ENCODE data around the gene ATP2C2. TPM values are rescaled to one million over a fixed set of nuclear protein-coding genes. Genes with fewer than 3 reads are reported as not detected.

Gene ATP2C2
- total RNA-seq, 1 experiment from 2014 or later = 20.3 TPM

DNA sequence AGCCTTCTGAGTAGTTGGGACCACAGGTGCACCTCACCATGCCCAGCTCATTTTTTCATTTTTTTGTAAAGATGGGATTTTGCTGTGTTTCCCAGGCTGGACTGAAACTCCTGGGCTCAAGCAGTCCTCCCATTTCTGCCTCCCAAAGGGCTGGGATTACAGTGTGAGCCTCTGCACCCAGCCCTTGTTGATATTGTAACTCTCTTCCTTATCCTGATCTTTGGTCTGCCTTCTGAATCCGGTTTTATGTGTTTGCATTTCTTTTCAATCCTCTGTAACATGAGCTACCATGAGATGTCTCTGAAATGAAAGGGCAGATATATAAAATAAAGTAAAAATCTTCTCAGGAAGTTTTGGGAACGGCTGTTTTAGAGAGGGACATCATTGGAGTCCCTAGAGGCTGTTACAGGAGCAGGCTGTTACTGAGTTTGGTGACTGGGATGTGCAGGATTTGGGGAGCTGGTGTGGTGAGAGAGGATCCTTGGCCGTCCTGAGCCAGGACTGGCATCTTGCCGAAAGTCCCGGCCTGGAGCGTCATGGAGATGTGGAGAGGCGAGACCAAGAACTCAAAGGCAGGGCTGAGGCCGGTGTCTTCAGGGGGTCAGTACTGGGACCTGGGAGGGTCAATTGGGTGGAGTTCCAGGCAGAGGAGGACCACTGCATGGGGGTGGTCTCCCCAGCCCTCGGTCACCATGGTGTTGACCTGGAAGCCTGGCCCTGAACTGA is 39.4 kb downstream of the ATP2C2 start:
- Histone ChIP-seq H3K27me3 (ENCODE audit: insufficient read depth, low read length) (no peaks in the 10 kb centered on the region), H3K9ac (ENCODE audit: low read length) (no peak overlapping the region), H3K9me2 (ENCODE audit: insufficient read depth) (no peaks in the 10 kb centered on the region), H3K36me3 (ENCODE audit: control insufficient read depth in 1 of 2, insufficient read depth in 2 of 2, low read length in 2 of 2) (no peaks in the 10 kb centered on the region), H3K4me2 (ENCODE audit: low read length) (no peak overlapping the region), H3K4me1 (ENCODE audit: control insufficient read depth in 1 of 2, insufficient read depth in 2 of 2, low read length in 2 of 2) (no peaks in the 10 kb centered on the region), H3K79me2 (ENCODE audit: insufficient read depth, low read length) (no peaks in the 10 kb centered on the region), H3K4me3 (replicated peaks in 1 of 2; ENCODE audit: low read depth in 1 of 2, low read length in 2 of 2) (no peak overlapping the region), H3K27ac (ENCODE audit: low read depth, low read length) (no peak overlapping the region), H3K9me3 (ENCODE audit: control insufficient read depth in 1 of 2, insufficient read depth in 1 of 2, low read depth in 1 of 2, low read length in 2 of 2) (no peaks in the 10 kb centered on the region), H2AFZ (ENCODE audit: low read depth, low read length, poor library complexity, severe bottlenecking) (no peak overlapping the region), H4K20me1 (ENCODE audit: insufficient read depth) (no peaks in the 10 kb centered on the region)
- ATAC-seq (no peak), DNase-seq (ENCODE audit: low read depth, low spot score) (no peak)
- no peak for TF ChIP-seq EZH2phosphoT487 (IDR thresholded peaks at IDR 0.05; ENCODE audit: borderline replicate concordance)
- no peak for TF ChIP-seq CBX3 (IDR thresholded peaks at IDR 0.05; ENCODE audit: low read depth)
- TF ChIP-seq, protein P1, sequence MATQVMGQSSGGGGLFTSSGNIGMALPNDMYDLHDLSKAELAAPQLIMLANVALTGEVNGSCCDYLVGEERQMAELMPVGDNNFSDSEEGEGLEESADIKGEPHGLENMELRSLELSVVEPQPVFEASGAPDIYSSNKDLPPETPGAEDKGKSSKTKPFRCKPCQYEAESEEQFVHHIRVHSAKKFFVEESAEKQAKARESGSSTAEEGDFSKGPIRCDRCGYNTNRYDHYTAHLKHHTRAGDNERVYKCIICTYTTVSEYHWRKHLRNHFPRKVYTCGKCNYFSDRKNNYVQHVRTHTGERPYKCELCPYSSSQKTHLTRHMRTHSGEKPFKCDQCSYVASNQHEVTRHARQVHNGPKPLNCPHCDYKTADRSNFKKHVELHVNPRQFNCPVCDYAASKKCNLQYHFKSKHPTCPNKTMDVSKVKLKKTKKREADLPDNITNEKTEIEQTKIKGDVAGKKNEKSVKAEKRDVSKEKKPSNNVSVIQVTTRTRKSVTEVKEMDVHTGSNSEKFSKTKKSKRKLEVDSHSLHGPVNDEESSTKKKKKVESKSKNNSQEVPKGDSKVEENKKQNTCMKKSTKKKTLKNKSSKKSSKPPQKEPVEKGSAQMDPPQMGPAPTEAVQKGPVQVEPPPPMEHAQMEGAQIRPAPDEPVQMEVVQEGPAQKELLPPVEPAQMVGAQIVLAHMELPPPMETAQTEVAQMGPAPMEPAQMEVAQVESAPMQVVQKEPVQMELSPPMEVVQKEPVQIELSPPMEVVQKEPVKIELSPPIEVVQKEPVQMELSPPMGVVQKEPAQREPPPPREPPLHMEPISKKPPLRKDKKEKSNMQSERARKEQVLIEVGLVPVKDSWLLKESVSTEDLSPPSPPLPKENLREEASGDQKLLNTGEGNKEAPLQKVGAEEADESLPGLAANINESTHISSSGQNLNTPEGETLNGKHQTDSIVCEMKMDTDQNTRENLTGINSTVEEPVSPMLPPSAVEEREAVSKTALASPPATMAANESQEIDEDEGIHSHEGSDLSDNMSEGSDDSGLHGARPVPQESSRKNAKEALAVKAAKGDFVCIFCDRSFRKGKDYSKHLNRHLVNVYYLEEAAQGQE (IDR thresholded peaks at IDR 0.05; ENCODE audit: low read depth) = no peak
- no peak for TF ChIP-seq EZH2 (IDR thresholded peaks at IDR 0.05)
- TF ChIP-seq, protein P2, sequence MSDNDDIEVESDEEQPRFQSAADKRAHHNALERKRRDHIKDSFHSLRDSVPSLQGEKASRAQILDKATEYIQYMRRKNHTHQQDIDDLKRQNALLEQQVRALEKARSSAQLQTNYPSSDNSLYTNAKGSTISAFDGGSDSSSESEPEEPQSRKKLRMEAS (IDR thresholded peaks at IDR 0.05) = no peak
- no peak for TF ChIP-seq SIN3A (IDR thresholded peaks at IDR 0.05; ENCODE audit: low read depth)
- no peak for TF ChIP-seq JUND (IDR thresholded peaks at IDR 0.05)
- TF ChIP-seq ELF1 (IDR thresholded peaks at IDR 0.05; ENCODE audit: borderline replicate concordance, low read depth) = no peak
- TF ChIP-seq, protein P3, sequence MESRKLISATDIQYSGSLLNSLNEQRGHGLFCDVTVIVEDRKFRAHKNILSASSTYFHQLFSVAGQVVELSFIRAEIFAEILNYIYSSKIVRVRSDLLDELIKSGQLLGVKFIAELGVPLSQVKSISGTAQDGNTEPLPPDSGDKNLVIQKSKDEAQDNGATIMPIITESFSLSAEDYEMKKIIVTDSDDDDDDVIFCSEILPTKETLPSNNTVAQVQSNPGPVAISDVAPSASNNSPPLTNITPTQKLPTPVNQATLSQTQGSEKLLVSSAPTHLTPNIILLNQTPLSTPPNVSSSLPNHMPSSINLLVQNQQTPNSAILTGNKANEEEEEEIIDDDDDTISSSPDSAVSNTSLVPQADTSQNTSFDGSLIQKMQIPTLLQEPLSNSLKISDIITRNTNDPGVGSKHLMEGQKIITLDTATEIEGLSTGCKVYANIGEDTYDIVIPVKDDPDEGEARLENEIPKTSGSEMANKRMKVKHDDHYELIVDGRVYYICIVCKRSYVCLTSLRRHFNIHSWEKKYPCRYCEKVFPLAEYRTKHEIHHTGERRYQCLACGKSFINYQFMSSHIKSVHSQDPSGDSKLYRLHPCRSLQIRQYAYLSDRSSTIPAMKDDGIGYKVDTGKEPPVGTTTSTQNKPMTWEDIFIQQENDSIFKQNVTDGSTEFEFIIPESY (IDR thresholded peaks at IDR 0.05; ENCODE audit: extremely low read depth, insufficient replicate concordance, low read length) = no peak
- TF ChIP-seq POLR2A (IDR thresholded peaks at IDR 0.05; ENCODE audit: borderline replicate concordance, extremely low read depth, insufficient read depth, insufficient read length) = no peak
- no peak for TF ChIP-seq SP1 (IDR thresholded peaks at IDR 0.05; ENCODE audit: low read depth)
- no peak for TF ChIP-seq CEBPB (IDR thresholded peaks at IDR 0.05; ENCODE audit: low read depth)
- TF ChIP-seq FOSL1 (IDR thresholded peaks at IDR 0.05; ENCODE audit: low read depth) = no peak
- TF ChIP-seq ZFX (IDR thresholded peaks at IDR 0.05) = no peak
- no peak for TF ChIP-seq ZNF274 (IDR thresholded peaks at IDR 0.05; ENCODE audit: low read depth, low read length)
- no peak for TF ChIP-seq EGR1 (IDR thresholded peaks at IDR 0.05; ENCODE audit: low read depth)
- ChIA-PET CTCF (no interaction called here), POLR2A (no interaction called here), RAD21 (ENCODE audit: low non-redundant PET in 1 of 2, low total read pairs in 2 of 2, uncharacterized antibody in 2 of 2, unreplicated experiment in 2 of 2) (no interaction called here)
- BruUV-seq (replicated peaks) = no TSS peak
- intact Hi-C loops (cut with micrococcal nuclease) = no loop called here

Data from HCT116 (cell line).